Kidney (tissue), 14 donors: Measurements from ENCODE around the gene OR14I1. TPM values are rescaled to one million over a fixed set of nuclear protein-coding genes. Genes with fewer than 3 reads are reported as not detected.

Experiments
- DNase-seq, 5 donors: peaks; one replicate each; pipeline ENCODE4 v3.0.0-alpha.2; 2013 to 2020
- FAIRE-seq: peaks from 2 replicates; lab custom pipeline; 2012; peaks lifted over from hg19 to GRCh38; lab: Jason Lieb, UNC
- H3K27ac ChIP-seq, 2 donors: one replicate each; pipeline ENCODE4 v1.7.0; 2013; ENCODE audit warnings: low read depth in 2 of 2, low read length in 2 of 2, inconsistent platforms in 1 of 2
- H3K27me3 ChIP-seq: one replicate; pipeline ENCODE4 v1.7.1; 2013; ENCODE audit warnings: low read length, inconsistent platforms; ENCODE audit not compliant: control insufficient read depth, insufficient read depth
- H3K36me3 ChIP-seq, 3 donors: one replicate each; pipeline versions ENCODE4 v1.7.0 to v1.7.1; 2013; ENCODE audit warnings: low read length in 3 of 3, control low read depth in 1 of 3, inconsistent platforms in 1 of 3; ENCODE audit not compliant: insufficient read depth in 3 of 3, control insufficient read depth in 2 of 3
- H3K4me1 ChIP-seq, 3 donors: one replicate each; pipeline versions ENCODE4 v1.7.0 to v1.7.1; 2013; ENCODE audit warnings: low read length in 3 of 3, inconsistent platforms in 1 of 3, low read depth in 1 of 3; ENCODE audit not compliant: control insufficient read depth in 2 of 3, insufficient read depth in 2 of 3
- H3K4me3 ChIP-seq, 3 donors: one replicate each; pipeline versions ENCODE4 v1.7.0 to v1.8.1; 2013; ENCODE audit warnings: low read length in 3 of 3, control low read depth in 1 of 3, inconsistent platforms in 1 of 3
- H3K9ac ChIP-seq, 3 donors: one replicate each; pipeline versions ENCODE4 v1.7.0 to v1.7.1; 2013; ENCODE audit warnings: low read length in 3 of 3, control low read depth in 1 of 3, inconsistent platforms in 1 of 3
- H3K9me3 ChIP-seq, 3 donors: one replicate each; pipeline versions ENCODE4 v1.7.0 to v1.7.1; 2013; ENCODE audit warnings: low read length in 3 of 3, control low read depth in 1 of 3, inconsistent platforms in 1 of 3; ENCODE audit not compliant: control insufficient read depth in 2 of 3, insufficient read depth in 1 of 3
- CTCF ChIP-seq: IDR thresholded peaks from 3 replicates; pipeline ENCODE4 v1.5.1; 2012; ENCODE audit warnings: mild to moderate bottlenecking, moderate library complexity, borderline replicate concordance; ENCODE audit not compliant: insufficient read depth; ENCODE audit errors: extremely low read depth
- intact Hi-C: fragments of 100-400 bp; cut with DNase I; formaldehyde crosslinking; loops from one replicate; pipeline ENCODE4 v1.11.1; 2022
- polyA plus RNA-seq: library from polyadenylated mRNA; stranded (reverse); fragments of 350-450 nt; fragmentation: Illumina TruSeq; extraction: RNeasy Lipid Tissue Mini Kit (QIAGEN cat#74804); gene quantifications from one replicate; pipeline ENCODE4 v1.2.3, GENCODE V29; 2014; ENCODE audit warnings: low read depth, low replicate concordance; ENCODE audit not compliant: insufficient read depth
- total RNA-seq: library from RNA; stranded (reverse); fragmentation: NEBNext Ultra II Directional; extraction: Animal tissue kit (Norgen Biotek cat#: 25700); gene quantifications from one replicate; pipeline ENCODE4 v1.2.1, GENCODE V29; 2021
- donor health status: control.
- donor health status: control.
- donor health status: control.
- donor health status: control.
- donor health status: control.
- donor health status: DM: yes; HTN: yes; CAD: no.
- donor health status: Normal renal cell carcinoma (clear cell type).

The OR14I1 gene
- total and polyA plus RNA-seq, 2 donors from 2014 or later = not detected

- H3K27me3 ChIP-seq = no peaks in the 10 kb centered on the region
- no peak overlapping the region for H3K9ac ChIP-seq
- no peak for FAIRE-seq
- H3K4me3 ChIP-seq = no peak overlapping the region
- H3K36me3 ChIP-seq = no peaks in the 10 kb centered on the region
- H3K27ac ChIP-seq = no peak overlapping the region
- no peak for TF ChIP-seq CTCF
- intact Hi-C loops = no loop called here
- no peak for DNase-seq
- H3K4me1 ChIP-seq = no peaks in the 10 kb centered on the region
- peaks cover 0 to 2% (median 0%) of the 10 kb centered on the region in 3 donors for H3K9me3 ChIP-seq
Observed at GRCh38 chr1:248739572-248740205, 37.1 kb upstream of the OR14I1 start.

- Histone ChIP-seq H3K27ac (no peak overlapping the region), H3K27me3 (no peaks in the 10 kb centered on the region), H3K36me3 (no peaks in the 10 kb centered on the region), H3K9ac (no peak overlapping the region), H3K9me3 (peaks cover 0 to 2% (median 0%) of the 10 kb centered on the region in 3 donors), H3K4me3 (no peak overlapping the region), H3K4me1 (peaks cover 0 to 9% (median 4%) of the 10 kb centered on the region in 3 donors)
- intact Hi-C loops = no loop called here
- TF ChIP-seq CTCF = no peak
- no peak for DNase-seq
- no peak for FAIRE-seq
Observed at GRCh38 chr1:248737457-248737856, 34.9 kb upstream of the OR14I1 start.

GRCh38 chr1:248736977-248737376, 34.4 kb upstream of the OR14I1 start:
- H3K4me3 ChIP-seq = no peak overlapping the region
- H3K9ac ChIP-seq = no peak overlapping the region
- H3K27ac ChIP-seq = no peak overlapping the region
- no peaks in the 10 kb centered on the region for H3K27me3 ChIP-seq
- no peaks in the 10 kb centered on the region for H3K36me3 ChIP-seq
- intact Hi-C loops = no loop called here
- H3K9me3 ChIP-seq = peaks cover 0 to 2% (median 0%) of the 10 kb centered on the region in 3 donors
- no peak for TF ChIP-seq CTCF
- FAIRE-seq (no peak), DNase-seq (no peak)
- peaks cover 0 to 14% (median 4%) of the 10 kb centered on the region in 3 donors for H3K4me1 ChIP-seq
